GM13977 (cell line): ENCODE data around the gene TACC3.

ENCODE experiments used
- DNase-seq: peaks from one replicate; pipeline ENCODE4 v3.0.0; 2012; ENCODE audit warnings: low spot score
- CTCF ChIP-seq: IDR thresholded peaks from 2 replicates; pipeline ENCODE4 v1.5.1; 2012; ENCODE audit warnings: mild to moderate bottlenecking, control low read depth; ENCODE audit not compliant: insufficient read depth; ENCODE audit errors: extremely low read depth, missing control alignments
- in situ Hi-C: fragments of 300-500 bp; cut with MboI; formaldehyde crosslinking; loops from one replicate; pipeline ENCODE4 v1.12.0; 2022; ENCODE audit warnings: low sequenced_read_pairs, low pct_unique_long_range_greater_than_20kb, mixed read lengths, inconsistent platforms; ENCODE audit not compliant: unreplicated experiment

The TACC3 gene

GRCh38 chr4:1732911-1733310 is 11.6 kb downstream of the TACC3 start:
- in situ Hi-C loops, result loop anchor here (25.0 kb wide), 1 partner anchor 454 kb away; no protein-coding TSS in a partner anchor
- no peak for TF ChIP-seq CTCF
- no peak for DNase-seq

GRCh38 chr4:1735215-1735614 is 13.9 kb downstream of the TACC3 start:
- no peak for TF ChIP-seq CTCF
- no peak for DNase-seq
- in situ Hi-C loops, result loop anchor here (25.0 kb wide), 1 partner anchor 452 kb away; no protein-coding TSS in a partner anchor

- no peak for TF ChIP-seq CTCF
- in situ Hi-C loops, result loop anchor here (25.0 kb wide), 1 partner anchor 450 kb away; no protein-coding TSS in a partner anchor
- DNase-seq, result no peak
These were observed 15.5 kb downstream of the TACC3 start for GRCh38 chr4:1736812-1737211.

- in situ Hi-C loops, result loop anchor here (25.0 kb wide), 1 partner anchor 450 kb away; no protein-coding TSS in a partner anchor
- TF ChIP-seq CTCF, result no peak
- no peak for DNase-seq
These were observed 16.3 kb downstream of the TACC3 start for GRCh38 chr4:1737666-1738065.

GRCh38 chr4:1738410-1738809 is 17.1 kb downstream of the TACC3 start:
- TF ChIP-seq CTCF, result no peak
- in situ Hi-C loops, result loop anchor here (25.0 kb wide), 1 partner anchor 449 kb away; no protein-coding TSS in a partner anchor
- no peak for DNase-seq

- in situ Hi-C loops, result loop anchor here (25.0 kb wide), 1 partner anchor 448 kb away; no protein-coding TSS in a partner anchor
- no peak for DNase-seq
- no peak for TF ChIP-seq CTCF
These were observed 18.0 kb downstream of the TACC3 start for GRCh38 chr4:1739358-1739757.
